NCI-H146 treated with DMSO at 0.1 percent for 48 hours (cell line): ENCODE data around the gene EHMT2.

Source experiments
- DNase-seq: peaks from one replicate; lab custom pipeline; 2025; ENCODE audit not compliant: unreplicated experiment; lab: John Stamatoyannopoulos, UW

Gene EHMT2

GRCh38 chr6:31892821-31893220 lies 4.7 kb downstream of the EHMT2 start:
- no peak for DNase-seq

- no peak for DNase-seq
Observed at GRCh38 chr6:31889331-31889972, 8.0 kb downstream of the EHMT2 start.

- no peak for DNase-seq
Observed at GRCh38 chr6:31888276-31889258, 8.9 kb downstream of the EHMT2 start.

- no peak for DNase-seq
Observed at GRCh38 chr6:31887173-31888007, 10.1 kb downstream of the EHMT2 start.

DNA sequence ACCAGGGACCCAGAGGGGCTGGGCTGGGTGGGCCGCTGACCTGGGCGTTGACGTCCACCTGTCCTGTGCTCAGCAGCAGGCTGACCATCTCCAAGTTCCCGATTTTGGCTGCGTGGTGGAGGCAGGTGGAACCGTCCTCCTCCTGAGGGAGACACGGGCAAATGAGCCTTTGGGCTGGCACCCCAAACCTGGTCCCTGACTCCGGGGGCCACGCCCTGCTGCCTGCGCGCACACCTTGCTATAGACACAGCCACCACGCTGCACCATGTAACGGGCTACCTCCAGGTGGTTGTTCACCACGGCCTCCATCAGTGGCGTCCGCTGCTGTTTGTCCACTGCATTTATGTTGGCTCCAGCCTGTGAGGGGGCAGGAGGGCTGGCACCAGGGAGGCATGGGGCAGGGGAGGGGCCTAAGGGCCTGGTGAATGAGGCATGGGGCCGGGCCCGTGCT lies 10.9 kb downstream of the EHMT2 start:
- DNase-seq = no peak

GRCh38 chr6:31884528-31885035 lies 12.9 kb downstream of the EHMT2 start:
- no peak for DNase-seq

DNA sequence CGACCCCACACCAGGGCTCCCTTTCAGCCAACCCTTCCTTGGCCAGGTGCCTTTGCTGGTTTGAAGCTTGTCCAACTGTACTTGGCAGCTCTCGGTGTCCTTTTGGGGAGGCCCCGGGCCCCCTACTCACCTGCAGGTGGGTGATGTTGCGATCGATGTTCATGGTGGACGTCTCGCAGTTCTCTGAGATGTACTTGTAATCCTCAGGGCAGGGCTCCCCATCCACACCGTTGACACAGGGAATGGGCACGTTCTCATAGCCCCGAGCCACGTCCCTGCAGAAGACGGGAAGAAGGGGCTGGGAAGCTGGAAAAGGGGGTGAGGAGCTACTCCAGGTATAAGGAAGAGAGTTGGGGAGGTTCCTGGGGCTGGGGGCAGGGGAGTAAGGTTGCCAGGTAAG lies 13.8 kb downstream of the EHMT2 start:
- no peak for DNase-seq

- DNase-seq = no peak
Observed at GRCh38 chr6:31882344-31882743, 15.2 kb downstream of the EHMT2 start.

DNA sequence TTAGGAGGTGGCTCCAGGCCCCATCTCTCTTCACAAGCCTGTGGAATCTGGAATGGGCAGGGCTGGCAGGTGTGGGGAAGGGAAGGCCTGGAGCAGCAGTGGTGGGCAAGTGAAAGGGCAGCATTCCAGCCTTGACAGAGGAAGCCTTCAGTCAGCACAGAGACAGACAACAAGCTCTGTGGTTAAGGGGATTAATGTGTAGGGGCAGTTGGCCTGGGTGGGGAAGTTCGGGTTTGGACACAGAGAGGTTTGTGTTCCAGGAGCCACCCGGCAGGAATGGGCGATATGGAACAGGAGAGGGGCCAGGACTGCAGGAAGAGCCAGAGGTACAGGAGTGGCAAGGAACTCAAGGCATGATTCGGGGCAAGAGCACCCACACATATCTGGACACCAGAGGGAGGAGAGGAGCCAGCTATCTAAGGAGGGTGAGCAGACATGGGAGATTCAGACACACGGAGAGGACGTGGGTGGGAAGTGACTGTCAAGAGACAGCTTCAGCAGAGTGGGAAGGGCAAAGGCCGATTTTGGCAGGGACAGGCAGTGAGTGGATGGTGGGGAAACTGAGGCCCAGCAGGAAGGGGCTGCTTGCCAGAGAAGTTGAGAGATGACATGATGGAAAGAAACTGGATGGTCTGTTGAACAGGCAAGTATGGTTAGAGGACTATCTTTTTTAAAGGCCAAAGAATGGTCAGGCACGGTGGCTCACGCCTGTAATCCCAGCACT lies 16.2 kb downstream of the EHMT2 start:
- no peak for DNase-seq

DNA sequence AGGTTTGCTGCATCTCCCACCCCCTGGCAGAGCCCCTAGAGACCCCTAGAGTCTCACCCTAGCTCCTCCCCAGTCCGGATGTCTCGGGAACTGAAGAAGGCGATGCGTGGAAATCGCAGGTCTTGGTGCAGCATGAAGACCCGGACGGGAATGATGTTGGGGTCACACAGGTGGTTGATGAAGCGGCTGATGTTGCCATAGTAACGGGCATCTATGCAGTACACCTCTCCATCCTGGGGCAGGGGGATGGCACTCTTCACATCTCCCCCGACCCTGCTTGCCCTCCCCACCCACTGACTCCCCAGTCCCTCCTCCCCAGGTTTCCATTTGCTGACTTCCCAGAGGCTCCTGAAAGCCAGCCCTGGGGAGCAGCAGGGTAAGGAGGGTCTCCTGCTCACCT lies 16.9 kb downstream of the EHMT2 start:
- DNase-seq = no peak

- DNase-seq = no peak
Observed at GRCh38 chr6:31879901-31880300, 17.6 kb downstream of the EHMT2 start.

GRCh38 chr6:31879143-31879542 lies 18.4 kb downstream of the EHMT2 start:
- DNase-seq = no peak

GRCh38 chr6:31878726-31879125 lies 18.8 kb downstream of the EHMT2 start, which contains the start of gene SLC44A4:
Gene SLC44A4 (minus strand): TSS chr6:31878997. CDS start chr6:31878980, 17 bp downstream.
- no peak for DNase-seq

DNA sequence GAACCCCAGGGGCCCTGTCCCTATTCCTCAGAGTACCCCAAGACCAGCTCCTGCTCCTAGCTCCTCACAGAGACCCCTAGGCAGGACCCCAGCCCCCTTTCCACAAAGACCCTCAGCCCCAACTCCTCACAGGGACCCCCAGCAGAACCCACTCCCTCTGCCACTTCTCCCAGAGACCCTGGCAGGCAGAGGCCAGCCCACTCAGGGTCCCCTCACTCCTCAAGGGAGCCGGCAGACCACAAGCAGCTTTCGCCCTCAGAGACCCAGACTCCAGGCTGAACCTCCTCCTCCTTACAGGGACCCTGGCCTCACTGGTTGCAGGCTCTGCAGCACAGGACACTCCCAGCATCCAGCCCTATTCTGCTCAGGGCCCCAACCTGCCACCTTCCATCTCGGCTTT lies 19.3 kb downstream of the EHMT2 start:
- no peak for DNase-seq

DNA sequence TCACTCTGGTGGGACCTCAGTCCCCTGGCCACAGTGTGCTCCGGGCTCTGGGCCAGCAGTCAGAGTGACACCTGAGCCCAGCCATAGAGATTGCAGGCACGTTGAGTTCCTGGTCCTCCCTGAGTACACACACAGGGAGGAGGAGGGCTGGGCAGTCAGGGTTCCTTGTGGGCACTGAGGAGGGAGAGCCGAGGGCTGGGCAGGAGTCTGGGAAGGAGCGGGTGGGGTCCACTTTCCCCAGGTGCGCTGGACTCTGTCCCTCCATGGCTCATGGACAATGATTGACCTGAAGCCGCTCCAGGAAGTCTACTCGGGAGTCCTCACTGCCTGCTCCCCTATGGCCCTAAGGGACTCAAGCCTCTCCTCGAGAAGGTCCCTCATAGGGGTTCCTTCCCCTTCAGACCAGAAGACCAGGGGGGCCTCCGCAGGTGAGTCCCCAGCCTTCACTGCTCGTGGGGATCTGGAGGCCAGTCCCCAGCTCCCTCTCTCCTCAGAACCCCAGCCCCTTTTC lies 19.8 kb downstream of the EHMT2 start:
- no peak for DNase-seq

DNA sequence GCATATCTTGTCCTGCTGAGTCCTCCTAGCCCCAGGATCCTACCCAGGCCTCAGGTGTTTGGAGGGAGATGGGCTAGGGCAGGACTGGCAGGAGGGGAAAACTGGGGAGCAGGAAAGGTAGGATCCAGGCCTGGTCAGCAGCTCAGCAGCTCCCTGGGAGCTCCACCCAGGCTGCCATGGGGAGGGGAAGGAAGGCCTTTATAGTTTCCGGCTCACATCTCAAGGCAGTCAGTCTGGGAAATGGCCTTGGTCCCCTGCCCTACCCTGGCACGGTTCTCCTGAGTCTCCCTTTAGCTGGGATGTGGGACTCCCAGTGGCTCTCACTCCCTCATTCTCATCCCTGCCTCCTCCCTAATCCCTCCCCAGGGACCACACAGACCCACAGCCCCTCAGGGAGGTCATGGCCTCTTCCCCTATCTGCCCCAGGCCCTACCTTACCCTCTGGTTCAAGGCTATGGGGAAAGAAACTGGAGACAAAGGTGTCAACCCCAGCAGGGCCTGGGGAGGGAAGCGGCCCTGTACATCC lies 20.3 kb downstream of the EHMT2 start:
- DNase-seq = no peak

DNA sequence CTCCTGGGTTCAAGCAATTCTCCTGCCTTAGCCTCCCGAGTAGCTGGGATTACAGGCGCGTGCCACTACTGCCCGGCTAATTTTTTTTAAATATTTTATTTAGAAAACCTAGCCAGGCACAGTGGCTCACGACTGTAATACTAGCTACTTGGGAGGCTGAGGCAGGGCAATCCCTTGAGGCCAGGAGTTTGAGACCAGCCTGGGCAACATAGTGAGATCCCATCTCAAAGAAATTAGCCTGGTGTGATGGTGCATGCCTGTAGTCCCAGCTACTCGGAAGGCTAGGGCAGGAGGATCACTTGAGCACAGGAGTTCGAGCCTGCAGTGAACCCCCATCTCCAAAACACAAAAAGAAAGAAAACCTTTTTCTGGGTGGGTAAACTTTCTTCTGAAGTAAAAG lies 21.1 kb downstream of the EHMT2 start:
- no peak for DNase-seq

DNA sequence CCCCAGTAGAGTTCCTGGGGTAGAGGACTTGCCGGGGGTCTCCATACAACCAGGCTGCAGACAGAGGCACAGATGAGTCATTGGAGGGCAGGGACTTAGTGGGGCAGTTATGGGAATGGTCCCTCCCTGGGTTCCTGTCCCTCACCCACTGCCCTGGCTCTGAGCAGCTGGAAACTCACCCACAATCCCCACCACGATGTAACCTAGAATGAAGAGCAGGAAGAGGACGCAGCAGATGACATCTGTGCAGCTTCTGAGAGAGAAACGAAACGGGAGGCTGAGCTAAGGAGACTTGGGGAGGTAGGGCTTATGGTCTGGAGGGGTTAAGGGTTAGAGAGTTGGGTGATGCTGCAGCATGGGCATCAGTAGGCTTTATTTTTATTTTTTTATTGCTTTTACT lies 21.6 kb downstream of the EHMT2 start:
- no peak for DNase-seq

DNA sequence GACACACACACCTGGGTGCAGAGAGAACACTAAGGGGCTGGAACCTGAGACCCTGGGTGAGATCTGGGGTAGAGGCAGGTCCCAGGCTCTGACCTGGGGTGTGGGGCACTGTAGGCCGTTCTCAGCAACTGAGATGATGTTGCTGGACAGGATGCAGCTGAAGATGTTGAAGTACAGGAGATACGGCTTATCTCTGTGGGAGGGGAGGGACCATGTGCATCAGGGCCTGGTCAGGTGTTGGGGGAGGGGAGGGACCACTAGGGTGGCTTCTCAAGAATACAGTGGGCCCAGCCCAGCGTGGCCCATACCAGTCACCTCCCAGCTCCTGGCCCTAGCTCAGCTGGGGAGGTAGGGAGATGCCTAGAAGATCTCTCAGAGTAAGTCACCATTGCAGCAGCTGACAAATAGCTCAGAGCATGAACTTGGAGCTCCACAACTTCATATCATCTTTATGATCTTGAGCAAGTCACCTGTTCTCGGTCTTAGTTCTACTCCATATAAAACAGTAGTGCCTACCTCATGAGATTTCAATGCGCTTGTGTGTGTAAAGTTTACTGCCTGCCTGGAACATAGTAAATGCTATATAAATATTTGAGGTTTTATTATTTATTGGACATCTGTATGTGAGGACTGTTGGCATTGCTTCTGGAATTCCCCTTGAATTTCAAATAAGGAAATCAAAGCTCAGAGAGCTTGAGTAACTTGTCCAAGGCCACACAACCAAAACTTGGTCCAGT lies 22.5 kb downstream of the EHMT2 start:
- DNase-seq = no peak
